GM23248 (cell line): Measurements from ENCODE around the gene MYH6. TPM values are rescaled to one million over a fixed set of nuclear protein-coding genes. Genes with fewer than 3 reads are reported as not detected.

Experiments used
- DNase-seq: peaks from one replicate; pipeline ENCODE4 v3.0.0-alpha.2; 2015
- H2AFZ ChIP-seq: fragments of 200-600 bp; sonication (generic); 2 replicates; pipeline ENCODE4 v1.6.1; 2016; ENCODE audit warnings: antibody characterized with exemption
- H3F3A ChIP-seq: fragments of 200-600 bp; sonication (generic); 2 replicates; pipeline ENCODE4 v1.6.1; 2016; ENCODE audit warnings: mild to moderate bottlenecking, antibody characterized with exemption, mixed run types; ENCODE audit not compliant: insufficient read depth
- H3K27ac ChIP-seq: fragments of 200-600 bp; sonication (generic); 2 replicates; pipeline ENCODE4 v1.5.1; 2016; ENCODE audit warnings: mild to moderate bottlenecking
- H3K27me3 ChIP-seq: fragments of 200-600 bp; sonication (generic); replicated peaks from 2 replicates; pipeline ENCODE4 v1.6.1; 2016; ENCODE audit warnings: mild to moderate bottlenecking; ENCODE audit not compliant: insufficient read depth
- H3K36me3 ChIP-seq: fragments of 200-600 bp; sonication (generic); 2 replicates; pipeline ENCODE4 v1.6.1; 2016; ENCODE audit warnings: low read depth, mild to moderate bottlenecking
- H3K4me1 ChIP-seq: fragments of 200-600 bp; sonication (generic); 2 replicates; pipeline ENCODE4 v1.6.1; 2016; ENCODE audit warnings: mild to moderate bottlenecking; ENCODE audit not compliant: insufficient read depth
- H3K4me2 ChIP-seq: fragments of 200-600 bp; sonication (generic); one replicate; pipeline ENCODE4 v1.6.1; 2016; ENCODE audit warnings: mild to moderate bottlenecking; ENCODE audit not compliant: unreplicated experiment
- H3K4me3 ChIP-seq: fragments of 200-600 bp; sonication (generic); 2 replicates; pipeline ENCODE4 v1.5.1; 2016; ENCODE audit warnings: mild to moderate bottlenecking
- H3K79me2 ChIP-seq: fragments of 200-600 bp; sonication (generic); 2 replicates; pipeline ENCODE4 v1.6.1; 2016; ENCODE audit warnings: mild to moderate bottlenecking; ENCODE audit not compliant: insufficient read depth
- H3K9ac ChIP-seq: fragments of 200-600 bp; sonication (generic); 2 replicates; pipeline ENCODE4 v1.6.1; 2016; ENCODE audit warnings: mild to moderate bottlenecking
- H3K9me2 ChIP-seq: fragments of 200-600 bp; sonication (generic); 2 replicates; pipeline ENCODE4 v1.6.1; 2016; ENCODE audit warnings: mixed run types, mild to moderate bottlenecking, moderate library complexity; ENCODE audit not compliant: insufficient read depth
- H3K9me3 ChIP-seq: fragments of 200-600 bp; sonication (generic); one replicate; pipeline ENCODE4 v1.6.1; 2017; ENCODE audit warnings: low read depth
- H4K20me1 ChIP-seq: fragments of 200-600 bp; sonication (generic); 2 replicates; pipeline ENCODE4 v1.6.0; 2016; ENCODE audit not compliant: insufficient read depth
- EZH2 ChIP-seq: fragments of 200-600 bp; sonication (generic); IDR thresholded peaks from 2 replicates; pipeline ENCODE4 v1.6.1; 2018; ENCODE audit warnings: antibody characterized with exemption, mild to moderate bottlenecking; ENCODE audit not compliant: insufficient read depth, poor library complexity, severe bottlenecking
- EZH2phosphoT487 ChIP-seq: fragments of 200-600 bp; sonication (generic); IDR thresholded peaks from 2 replicates; pipeline ENCODE4 v1.6.1; 2018; ENCODE audit warnings: antibody characterized with exemption, moderate library complexity, mild to moderate bottlenecking, low read depth; ENCODE audit not compliant: insufficient read depth
- WGBS, 2 experiments: methylation state at CpG; one replicate each; pipeline ENCODE4 v1.1.6; 2015 to 2017; ENCODE audit warnings: low lambda C conversion rate in 2 of 2, low coverage in 1 of 2; ENCODE audit errors: missing lambda C conversion rate in 2 of 2; 5-methylcytosine and 5-hydroxymethylcytosine counted together
- in situ Hi-C: fragments of 300-500 bp; cut with MboI; formaldehyde crosslinking; loops from 2 replicates; pipeline ENCODE4 v1.15.0; 2020
- polyA plus RNA-seq: library from polyadenylated mRNA; unstranded; fragments of >200 nt; fragmentation: Nextera tagmentation; extraction: Ambion mirVana; gene quantifications from 2 replicates; pipeline ENCODE4 v1.2.1, GENCODE V29; 2016
- total RNA-seq: library from RNA; depleted of rRNA; stranded (reverse); fragments of >200 nt; shearing (Covaris generic); gene quantifications from 2 replicates; pipeline ENCODE4 v1.2.3, GENCODE V29; 2014

Gene MYH6
- total and polyA plus RNA-seq, 2 experiments from 2014 or later, result not detected

DNA sequence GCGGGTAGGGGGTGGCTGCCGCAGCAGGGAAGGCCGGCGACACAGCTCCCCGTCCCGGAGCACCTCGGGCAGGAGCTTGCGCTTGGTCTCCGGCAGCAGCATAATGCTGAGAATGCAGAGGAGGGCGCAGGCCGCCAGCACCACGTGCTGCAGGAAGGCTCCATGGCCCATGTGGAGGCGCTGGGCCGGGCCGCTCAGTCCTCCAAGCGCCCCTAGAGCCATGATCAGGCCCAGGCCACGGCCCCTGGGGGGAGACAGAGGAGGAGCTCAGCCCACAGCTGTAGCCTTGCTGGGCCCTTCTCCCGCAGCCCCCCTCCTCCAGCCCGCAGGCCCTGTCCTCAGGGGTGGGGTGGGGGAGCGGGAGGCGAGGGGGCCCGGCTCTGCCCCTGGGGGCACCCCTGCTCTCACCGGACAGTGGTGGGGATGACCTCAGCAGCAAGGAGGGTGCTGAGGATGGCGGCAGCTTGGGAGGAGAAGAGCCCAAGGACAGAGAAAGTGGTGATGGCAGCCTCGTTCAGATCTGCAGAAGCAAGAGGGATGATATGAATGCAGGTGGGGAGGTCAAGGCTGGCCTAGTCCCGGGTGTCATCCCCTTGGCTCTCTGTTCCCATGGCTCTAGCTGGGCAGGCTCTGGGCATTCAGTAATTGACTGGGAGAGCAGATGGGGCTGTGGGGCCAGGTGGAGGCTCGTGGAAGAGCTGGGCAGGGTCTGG, 61.2 kb downstream of the MYH6 start:
- 82 to 88% methylated on average over 15 to 27 of the region's 27 CpGs for WGBS, 2 experiments
- in situ Hi-C loops, result no loop called here
- TF ChIP-seq EZH2 (no peak), EZH2phosphoT487 (no peak)

DNA sequence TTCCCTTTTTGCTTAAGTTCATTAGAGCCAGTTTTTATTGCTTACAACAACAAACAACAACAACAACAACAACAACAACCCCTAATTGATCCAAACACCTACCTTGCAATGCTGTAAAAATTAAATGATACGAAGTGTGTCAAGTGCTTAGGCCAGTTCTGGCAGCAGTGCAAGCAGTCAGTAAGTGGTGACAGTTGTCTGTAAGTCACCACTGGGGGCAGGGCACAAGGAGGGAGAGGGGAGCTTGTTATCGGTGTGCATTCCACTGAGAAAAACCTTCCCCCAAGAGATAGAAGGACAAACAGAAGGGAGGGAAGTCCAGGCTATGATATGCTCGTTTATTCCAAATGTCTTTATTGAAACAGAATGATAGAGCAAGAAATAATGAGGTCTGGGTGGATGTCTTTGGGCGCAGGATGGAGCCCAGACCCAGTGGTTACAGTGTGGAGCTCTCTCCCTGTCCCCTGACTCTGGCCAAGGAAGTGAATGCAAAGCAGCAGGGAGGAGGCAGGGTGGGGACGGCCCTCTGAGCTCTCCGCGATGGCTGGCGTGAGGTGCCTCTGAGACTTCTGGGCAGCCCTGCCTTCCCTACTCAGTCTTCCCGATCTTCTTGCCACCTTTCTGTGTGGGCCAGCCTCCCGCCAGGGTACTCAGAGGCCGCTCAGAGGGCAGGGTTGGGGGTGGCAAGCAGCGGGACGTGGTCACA, 61.9 kb downstream of the MYH6 start:
- H3F3A ChIP-seq, result no peaks in the 10 kb centered on the region
- no peak overlapping the region for H3K4me3 ChIP-seq
- no peaks in the 10 kb centered on the region for H3K79me2 ChIP-seq
- no peak overlapping the region for H3K27ac ChIP-seq
- H3K4me1 ChIP-seq, result no peaks in the 10 kb centered on the region
- H3K9me3 ChIP-seq, result no peaks in the 10 kb centered on the region
- no peaks in the 10 kb centered on the region for H3K36me3 ChIP-seq
- TF ChIP-seq EZH2phosphoT487 (no peak), EZH2 (no peak)
- no peaks in the 10 kb centered on the region for H4K20me1 ChIP-seq
- H3K9ac ChIP-seq, result no peak overlapping the region
- H3K4me2 ChIP-seq, result no peak overlapping the region
- no peaks in the 10 kb centered on the region for H3K27me3 ChIP-seq
- no peaks in the 10 kb centered on the region for H3K9me2 ChIP-seq
- H2AFZ ChIP-seq, result no peak overlapping the region
- in situ Hi-C loops, result no loop called here
- WGBS, 2 experiments, result 70 to 76% methylated on average over 13 of the region's 13 CpGs
- no peak for DNase-seq

More for the DNA sequence above, 61.2 kb downstream of the MYH6 start:
- Histone ChIP-seq H3K9ac (no peak overlapping the region), H3K4me2 (no peak overlapping the region), H3K9me3 (no peaks in the 10 kb centered on the region), H3K4me1 (no peaks in the 10 kb centered on the region), H3K27ac (no peak overlapping the region), H3K36me3 (no peaks in the 10 kb centered on the region), H3K4me3 (no peak overlapping the region), H3K79me2 (no peaks in the 10 kb centered on the region), H2AFZ (no peak overlapping the region), H4K20me1 (no peaks in the 10 kb centered on the region), H3F3A (no peaks in the 10 kb centered on the region), H3K27me3 (no peaks in the 10 kb centered on the region), H3K9me2 (no peaks in the 10 kb centered on the region)
- no peak for DNase-seq

DNA sequence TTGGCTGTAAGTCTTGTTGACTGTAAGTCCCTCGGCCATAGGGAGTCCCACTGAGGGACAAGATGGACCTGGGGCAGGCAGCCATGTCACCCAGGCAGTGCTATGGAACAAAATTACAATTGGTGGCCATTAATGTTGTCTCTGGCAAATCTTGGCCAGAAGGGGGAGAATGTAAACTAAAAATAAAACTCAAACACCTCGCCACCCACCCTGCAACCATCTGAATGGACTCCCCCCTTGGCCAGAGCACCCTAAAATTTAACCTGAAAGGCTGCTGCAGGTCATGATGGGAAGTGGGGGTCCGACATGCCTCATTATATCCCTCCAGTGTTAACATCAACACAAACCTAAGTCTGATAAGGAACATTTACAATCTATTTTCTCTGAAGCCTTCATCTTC, 63.6 kb downstream of the MYH6 start:
- no peak overlapping the region for H3K4me3 ChIP-seq
- H3K9ac ChIP-seq, result no peak overlapping the region
- no peaks in the 10 kb centered on the region for H3K9me2 ChIP-seq
- H3K36me3 ChIP-seq, result no peaks in the 10 kb centered on the region
- H3K4me2 ChIP-seq, result no peak overlapping the region
- H3K9me3 ChIP-seq, result no peaks in the 10 kb centered on the region
- TF ChIP-seq EZH2phosphoT487, result no peak
- TF ChIP-seq EZH2, result no peak
- in situ Hi-C loops, result no loop called here
- H3K4me1 ChIP-seq, result no peaks in the 10 kb centered on the region
- no peaks in the 10 kb centered on the region for H3K79me2 ChIP-seq
- 53 to 73% methylated on average over 3 of the region's 3 CpGs for WGBS, 2 experiments
- no peaks in the 10 kb centered on the region for H3F3A ChIP-seq
- no peak overlapping the region for H3K27ac ChIP-seq
- H3K27me3 ChIP-seq, result no peaks in the 10 kb centered on the region
- H4K20me1 ChIP-seq, result no peaks in the 10 kb centered on the region
- no peak for DNase-seq
- H2AFZ ChIP-seq, result no peak overlapping the region

DNA sequence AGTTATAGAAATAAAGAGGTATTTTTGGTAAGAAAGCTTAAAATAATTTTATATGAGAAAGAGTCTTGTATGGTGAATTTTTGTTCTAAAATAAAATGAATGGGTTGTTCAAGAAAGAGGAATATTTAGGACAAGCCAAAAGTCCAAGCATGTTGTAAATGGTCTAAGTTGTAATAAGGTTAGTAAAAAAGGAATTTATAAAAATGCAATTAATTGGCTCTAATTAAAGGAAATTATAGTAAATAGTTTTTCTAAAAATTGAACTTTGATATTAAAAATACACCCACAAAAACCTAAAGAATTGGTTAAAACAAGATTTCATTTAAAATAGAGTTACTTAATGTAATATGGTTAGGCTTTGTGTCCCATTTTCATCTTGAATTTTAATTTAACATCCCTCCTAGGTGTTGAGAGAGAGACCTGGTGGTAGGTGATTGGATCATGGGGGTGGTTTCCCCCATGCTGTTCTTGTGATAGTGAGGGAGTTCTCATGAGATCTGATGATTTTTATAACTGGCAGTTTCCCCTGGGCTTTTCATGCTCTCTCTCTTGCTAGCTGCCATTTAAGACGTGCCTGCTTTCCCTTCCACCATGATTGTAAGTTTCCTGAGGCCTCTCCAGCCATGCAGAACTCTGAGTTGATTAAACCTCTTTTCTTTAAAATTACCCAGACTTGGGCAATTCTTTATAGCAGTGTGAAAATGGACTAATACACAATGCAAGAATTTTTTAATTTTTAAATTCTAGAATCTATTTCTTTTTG, 68.4 kb downstream of the MYH6 start:
- Histone ChIP-seq H2AFZ (no peak overlapping the region), H3K4me2 (no peak overlapping the region), H3K36me3 (no peaks in the 10 kb centered on the region), H3F3A (no peaks in the 10 kb centered on the region), H3K27me3 (0 out of 2 replicates have a peak, but pooled peaks cover 3% of the 10 kb centered on the region), H3K9me3 (no peaks in the 10 kb centered on the region), H3K4me3 (no peak overlapping the region), H3K9ac (no peak overlapping the region), H3K79me2 (no peaks in the 10 kb centered on the region), H4K20me1 (no peaks in the 10 kb centered on the region), H3K9me2 (no peaks in the 10 kb centered on the region), H3K4me1 (no peaks in the 10 kb centered on the region), H3K27ac (no peak overlapping the region)
- TF ChIP-seq EZH2phosphoT487, result no peak
- TF ChIP-seq EZH2, result no peak
- no peak for DNase-seq
- 48 to 67% methylated on average over 1 of the region's 1 CpG for WGBS, 2 experiments
- in situ Hi-C loops, result no loop called here
